ENCODE data around the gene DDAH2.
A peak's percentile ranks its signal among the peaks of the same experiment; 100 is the strongest.

DDAH2 gene

DNA sequence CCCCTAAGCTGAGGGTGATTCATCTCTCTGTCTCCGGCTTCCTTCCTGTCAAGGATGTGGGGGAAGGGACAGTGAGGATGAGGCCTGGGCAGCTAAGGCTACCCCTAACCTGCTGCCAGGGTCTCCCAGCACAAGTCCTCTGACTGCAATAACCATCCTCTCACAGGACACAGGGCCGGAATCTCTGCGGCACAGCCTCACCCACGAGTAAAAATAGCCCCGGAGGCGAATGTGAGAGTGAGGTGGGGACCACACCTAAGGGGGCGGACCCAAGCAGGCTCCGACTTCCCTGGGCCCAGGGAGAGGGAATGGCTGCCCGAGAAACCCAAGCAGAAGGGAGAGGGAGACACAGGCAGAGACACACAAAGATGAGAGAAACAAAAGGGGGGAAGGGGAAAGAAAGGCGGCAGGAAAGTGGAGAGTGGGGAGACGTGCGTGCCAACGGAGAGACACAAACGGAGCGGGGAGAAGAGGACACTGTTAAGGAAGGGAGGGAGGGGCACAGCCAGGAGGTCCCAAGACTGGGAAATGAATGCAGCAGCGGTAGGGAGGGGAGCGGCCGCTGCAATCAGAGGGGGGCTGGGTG is 5.8 kb upstream of the DDAH2 start:
- peak overlapping the region; percentile 96 for H3K27ac ChIP-seq
- no peak for DNase-seq (ENCODE audit: low read depth, low spot score)

DNA sequence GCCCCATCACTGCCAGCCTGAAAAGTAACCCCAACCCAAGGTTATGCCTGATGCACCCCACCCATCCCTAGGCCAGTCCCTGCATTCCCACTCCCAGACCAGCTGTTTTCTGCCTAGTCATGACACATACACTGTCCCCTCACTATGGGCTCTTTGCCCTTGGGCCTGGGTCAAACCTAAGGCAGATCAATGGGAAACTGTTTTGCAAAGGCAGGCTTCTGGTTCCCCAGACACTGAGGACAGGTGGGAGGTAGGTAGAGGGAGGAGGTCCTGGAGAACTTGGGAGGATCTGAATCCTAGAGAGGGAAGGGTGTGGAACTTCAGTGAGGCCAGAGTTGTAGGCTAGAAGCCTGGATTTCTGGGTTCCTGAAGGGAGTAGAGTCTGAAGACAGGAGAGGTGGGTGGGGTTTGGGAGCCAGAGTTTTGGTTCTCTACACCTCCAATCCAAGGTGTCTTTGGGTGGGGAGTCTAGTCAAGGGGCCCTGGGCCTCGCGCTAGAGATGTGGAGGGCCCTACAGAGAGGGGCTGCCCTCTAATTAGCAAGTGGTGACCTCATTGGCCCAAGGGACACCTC is 5.2 kb upstream of the DDAH2 start:
- no peak for DNase-seq (ENCODE audit: low read depth, low spot score)
- H3K27ac ChIP-seq: peak overlapping the region; percentile 96

DNA sequence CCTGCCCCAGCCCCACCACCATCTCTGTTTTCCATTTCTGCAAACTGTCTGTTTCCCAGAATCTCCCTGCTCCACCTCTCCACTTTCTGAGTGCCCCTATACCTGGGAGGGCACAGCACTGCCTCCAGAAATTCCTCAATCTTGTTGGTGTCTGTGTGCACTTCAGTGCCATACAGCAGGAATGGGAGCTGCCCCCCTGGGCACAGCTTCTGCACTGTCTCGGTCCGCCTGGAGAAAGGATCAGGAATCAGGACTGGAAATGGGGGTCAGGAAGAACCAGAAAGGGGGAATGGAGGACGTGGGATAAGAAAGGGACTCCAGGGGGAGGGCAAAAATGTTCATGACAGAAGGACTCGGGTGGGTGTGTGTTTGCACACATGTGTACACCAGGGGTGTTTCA is 4.6 kb upstream of the DDAH2 start:
- peak overlapping the region; percentile 96 for H3K27ac ChIP-seq
- no peak for DNase-seq (ENCODE audit: low read depth, low spot score)

DNA sequence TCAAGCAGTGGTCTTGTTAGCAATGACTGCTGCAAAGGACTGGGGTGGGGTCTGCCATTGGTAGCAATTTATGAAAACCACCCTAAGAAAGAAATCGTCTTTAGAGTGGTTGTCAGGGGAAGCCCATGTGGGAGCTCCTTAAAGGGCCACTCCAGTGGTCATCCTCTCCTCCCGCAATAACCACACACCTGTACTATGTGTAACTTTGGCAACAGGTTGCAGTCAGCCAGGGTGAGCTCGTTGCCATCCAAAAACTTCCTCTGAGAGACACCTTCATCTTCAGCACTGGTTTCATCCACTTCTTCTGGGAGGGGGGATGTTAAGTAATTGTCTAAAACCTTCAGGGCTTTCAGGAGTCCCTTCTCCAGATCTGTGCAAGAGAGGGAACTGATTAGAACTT is 2.9 kb upstream of the DDAH2 start:
- no peak overlapping the region for H3K27ac ChIP-seq
- DNase-seq (ENCODE audit: low read depth, low spot score): no peak

DNA sequence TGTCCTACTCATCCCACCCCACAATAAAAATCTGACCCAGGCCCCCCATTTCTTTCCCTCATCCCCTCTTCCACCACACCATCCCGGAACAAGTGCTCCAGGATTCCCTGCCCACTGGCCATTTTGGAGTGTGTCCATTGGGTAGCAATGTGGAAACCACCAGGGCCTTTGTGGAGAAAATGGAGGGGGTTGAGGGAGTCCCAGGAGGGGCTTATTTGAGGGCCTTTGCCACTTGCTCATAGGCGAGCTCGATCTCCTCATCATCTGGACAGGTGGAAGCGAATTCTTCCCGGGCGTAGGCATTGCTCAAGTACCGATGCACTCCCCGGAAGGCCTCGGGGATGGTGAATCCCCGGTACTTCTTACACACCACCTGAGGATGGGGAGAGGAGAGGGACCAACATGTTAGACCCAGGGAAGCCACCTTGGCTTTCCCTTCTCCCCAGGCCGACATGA is 1.6 kb upstream of the DDAH2 start:
- peak overlapping the region; percentile 67 for H3K27ac ChIP-seq
- DNase-seq (ENCODE audit: low read depth, low spot score): no peak

DNA sequence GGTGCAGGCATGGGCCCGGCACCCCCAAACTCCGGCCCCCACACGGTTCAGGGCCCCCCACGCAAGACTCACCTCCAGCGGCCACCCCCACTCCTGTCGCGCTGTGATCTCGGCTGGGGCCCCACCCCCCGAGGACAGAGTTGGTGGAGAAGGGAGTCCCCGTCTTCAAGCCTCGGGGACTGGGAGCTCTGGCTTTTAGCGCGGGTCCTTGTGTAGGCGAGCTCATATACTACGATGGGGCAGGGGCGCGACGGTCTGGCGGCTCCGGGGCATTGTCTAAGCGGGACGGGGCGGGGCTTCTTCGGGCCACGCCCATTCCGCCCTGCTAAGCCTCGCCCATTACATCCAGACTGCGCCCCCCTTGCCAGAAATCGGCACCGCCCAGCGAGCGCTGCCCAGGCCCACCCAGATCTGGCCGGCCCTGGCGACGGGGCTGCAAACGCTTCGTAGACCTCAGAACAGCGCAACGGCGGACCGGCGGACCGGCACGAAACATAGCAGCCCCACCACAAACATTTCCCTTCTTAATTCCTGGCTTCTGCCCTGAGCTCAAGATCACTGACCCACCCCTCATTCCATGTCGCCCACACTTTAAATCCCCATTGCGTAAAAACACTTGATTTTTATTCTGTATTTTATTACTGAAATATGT is 1.0 kb upstream of the DDAH2 start:
- DNase-seq (ENCODE audit: low read depth, low spot score): no peak
- H3K27ac ChIP-seq: peak overlapping the region; percentile 67

DNA sequence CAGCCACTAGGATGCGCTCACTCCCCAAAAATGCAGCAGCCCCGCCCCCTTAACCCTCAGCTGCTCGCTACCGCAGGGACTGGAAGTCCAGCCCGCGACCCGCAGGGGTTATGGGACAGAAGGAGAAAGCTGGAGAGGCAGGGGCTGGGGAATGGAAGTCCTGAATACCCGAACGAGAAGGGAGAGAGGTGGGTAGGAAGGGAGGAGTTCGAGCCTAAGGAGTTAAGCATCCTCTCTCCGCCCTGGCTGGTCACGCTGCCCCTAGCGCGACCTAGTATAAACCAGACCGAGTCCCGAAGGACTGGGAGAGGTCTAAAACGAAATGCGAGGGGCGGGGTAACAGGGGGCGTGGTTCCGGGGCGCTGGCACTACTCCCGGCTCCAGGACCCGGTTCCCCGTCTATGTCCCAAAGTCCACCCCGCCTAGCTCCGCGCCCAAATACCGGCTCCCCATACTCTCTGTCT is 448 bp upstream of the DDAH2 start:
- no peak for DNase-seq (ENCODE audit: low read depth, low spot score)
- H3K27ac ChIP-seq: peak overlapping the region; percentile 67

DNA sequence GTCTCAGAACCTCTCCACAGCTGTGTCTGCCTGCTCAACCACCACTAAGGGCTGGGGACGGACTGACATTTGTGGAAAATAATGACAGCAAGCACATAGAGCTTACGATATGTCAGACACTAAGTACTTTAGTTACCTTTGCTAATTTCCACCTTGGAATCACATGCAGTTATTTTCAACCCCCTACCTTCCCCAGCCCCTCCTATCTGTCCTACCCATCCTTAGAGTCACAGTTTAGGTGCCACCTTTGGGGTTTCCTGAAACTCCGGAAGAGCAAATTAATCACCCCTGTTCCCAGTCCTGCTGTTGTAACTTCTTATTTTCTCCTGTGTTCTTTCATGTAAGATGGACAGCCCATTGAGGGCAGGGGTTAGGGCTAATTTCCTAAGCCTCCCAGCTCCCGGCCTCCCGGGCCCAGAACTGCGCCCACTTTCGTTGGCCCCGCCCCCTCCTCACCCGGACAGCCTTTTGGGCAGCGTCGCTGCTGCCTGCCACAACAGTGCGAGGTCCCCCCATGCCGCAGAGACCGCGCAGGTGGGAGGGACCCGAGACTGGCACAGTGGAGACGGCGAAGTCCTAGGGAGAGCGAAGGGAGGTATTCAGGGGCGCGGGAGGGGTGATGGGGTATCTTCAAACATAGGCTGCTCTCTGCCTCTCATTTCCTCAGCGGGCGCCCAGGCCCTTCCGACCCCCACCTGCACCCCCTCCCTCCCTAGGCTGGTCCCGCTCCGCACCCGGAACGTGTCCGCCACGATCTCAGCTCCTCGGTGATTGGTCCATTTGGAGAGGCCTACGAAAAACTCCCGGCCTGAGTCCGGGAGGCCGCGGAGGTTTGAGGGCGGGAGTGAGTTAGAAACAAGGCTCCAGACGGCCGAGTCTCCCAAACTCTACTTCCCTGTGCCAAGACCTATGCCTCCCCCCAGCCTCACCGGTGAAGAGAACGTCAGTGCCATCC is 1.1 kb downstream of the DDAH2 start:
- no peak for DNase-seq (ENCODE audit: low read depth, low spot score)
- no peak overlapping the region for H3K27ac ChIP-seq

DNA sequence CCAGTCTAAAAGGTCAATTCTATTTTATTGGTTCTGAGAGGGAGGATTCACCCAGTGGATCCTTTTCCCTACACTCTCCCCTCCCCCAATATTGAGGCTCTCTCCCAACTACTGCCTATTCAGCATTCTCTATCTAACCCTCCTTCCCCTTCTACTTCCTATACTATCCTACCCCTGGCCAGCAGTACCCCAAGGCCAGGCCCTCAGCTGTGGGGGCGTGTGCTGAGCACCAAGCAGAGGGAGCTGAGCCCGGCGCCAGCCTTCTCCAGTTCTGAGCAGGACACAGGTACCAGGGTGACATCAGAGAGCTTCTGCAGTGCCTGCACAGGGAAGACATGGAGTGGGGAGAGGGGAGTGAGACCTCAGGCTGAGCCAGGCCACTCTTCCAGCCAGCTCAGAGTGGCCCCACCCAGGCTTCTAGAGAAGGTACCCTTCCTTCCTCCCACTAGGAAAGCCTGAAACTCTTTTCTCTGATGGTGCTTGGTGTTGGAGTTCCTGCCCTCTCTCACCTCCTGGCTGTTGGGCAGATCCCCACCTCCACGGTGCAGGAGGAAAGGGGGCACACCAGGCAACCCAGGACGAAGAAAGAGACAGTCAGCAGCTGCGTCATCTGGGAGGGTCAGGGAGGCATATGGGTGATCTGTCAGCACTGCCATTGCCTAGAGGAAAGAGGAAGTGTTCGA is 1.9 kb downstream of the DDAH2 start:
- no peak overlapping the region for H3K27ac ChIP-seq
- no peak for DNase-seq (ENCODE audit: low read depth, low spot score)

DNA sequence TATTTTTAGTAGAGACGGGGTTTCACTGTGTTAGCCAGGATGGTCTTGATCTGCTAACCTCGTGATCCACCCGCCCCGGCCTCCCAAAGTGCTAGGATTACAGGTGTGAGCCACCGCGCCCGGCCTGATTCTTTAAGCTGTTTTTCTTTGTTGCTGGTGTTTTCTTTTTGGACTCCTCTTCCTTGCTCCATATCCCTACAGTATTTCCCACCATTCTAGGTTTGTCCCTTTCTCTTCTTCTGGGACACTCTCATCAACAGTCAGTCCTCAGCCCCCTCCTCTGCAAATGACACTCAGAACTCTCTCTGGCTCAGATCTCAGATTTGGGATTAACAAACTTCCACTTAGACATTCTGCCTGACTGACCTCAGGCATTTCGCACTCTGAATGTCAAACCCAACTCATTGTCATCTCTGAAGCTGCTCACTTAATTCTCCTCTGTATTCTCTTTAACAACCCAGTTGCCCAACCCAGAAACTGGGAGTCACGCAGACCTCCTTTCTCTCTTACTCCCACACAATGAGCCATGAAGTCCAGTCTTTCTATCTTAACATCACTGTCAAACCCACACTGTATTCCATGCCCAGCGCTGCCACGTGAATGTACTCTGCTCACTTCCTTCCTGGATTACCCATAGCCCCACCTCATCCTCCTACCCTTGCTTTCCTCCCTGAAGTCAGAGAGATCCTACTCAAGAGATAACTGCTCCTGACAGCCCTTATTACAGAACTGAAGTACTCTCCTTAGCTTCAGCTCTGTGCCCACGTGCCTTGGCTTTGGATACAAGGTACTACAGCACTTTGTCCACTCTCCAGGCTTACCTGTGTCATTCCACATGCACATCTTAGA is 3.4 kb downstream of the DDAH2 start:
- H3K27ac ChIP-seq: no peak overlapping the region
- no peak for DNase-seq (ENCODE audit: low read depth, low spot score)

DNA sequence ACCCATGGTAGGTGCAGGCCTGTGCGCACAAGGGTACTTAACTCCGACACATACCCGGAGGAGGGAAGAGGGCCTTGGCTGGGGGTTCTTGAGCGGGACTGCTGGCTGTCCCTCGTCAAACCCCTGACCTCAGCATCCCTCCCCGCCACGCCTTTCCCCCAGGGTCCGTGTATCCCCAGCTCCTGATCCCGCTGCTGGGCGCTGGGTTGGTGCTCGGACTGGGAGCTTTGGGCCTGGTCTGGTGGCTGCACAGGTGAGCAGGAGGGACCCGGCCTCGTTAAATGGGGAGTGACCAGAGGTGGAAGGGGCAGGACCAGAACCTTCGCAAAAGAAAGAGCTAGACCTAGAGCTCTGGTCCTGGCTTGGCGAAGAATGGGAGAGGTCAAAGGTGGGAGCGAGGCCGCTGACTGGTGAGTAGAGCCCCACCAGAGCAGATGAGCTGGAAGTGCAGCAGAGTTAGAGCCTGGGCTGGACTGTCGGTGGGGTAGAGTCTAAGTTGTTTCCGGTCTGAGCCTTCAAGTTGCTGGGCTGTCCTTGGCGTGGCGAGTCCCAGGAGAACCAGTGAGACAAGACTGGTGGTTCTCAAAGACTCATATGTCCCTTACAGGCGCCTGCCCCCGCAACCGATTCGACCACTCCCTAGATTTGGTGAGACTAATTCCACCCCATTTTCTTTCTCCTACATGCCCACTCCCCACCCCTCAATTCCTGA is 5.0 kb downstream of the DDAH2 start:
- DNase-seq (ENCODE audit: low read depth, low spot score): no peak
- no peak overlapping the region for H3K27ac ChIP-seq

DNA sequence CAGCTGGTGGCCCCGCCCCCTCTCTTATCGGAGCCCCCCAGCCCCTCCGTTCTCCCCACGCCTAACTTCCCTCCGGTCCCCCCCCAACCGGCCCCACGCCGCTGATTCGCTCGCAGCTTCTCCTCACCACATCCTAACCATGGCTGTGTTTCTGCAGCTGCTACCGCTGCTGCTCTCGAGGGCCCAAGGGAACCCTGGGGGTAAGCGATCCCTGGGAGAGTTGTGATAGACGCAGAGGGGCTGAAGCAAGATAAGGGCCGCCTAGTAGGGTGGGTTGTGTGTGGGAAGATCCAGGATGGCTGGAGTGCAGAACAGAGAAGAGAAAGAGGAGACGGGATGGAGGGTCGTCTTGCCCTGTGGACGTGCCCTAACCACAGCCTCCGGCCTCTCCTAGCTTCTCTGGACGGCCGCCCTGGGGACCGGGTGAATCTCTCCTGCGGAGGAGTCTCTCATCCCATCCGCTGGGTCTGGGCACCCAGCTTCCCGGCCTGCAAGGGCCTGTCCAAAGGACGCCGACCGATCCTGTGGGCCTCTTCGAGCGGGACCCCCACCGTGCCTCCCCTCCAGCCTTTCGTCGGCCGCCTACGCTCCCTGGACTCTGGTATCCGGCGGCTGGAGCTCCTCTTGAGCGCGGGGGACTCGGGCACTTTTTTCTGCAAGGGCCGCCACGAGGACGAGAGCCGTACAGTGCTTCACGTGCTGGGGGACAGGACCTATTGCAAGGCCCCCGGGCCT is 5.7 kb downstream of the DDAH2 start, which contains the start of gene MPIG6B:
MPIG6B (plus strand) TSS at position 129 of the 735 bp plus-strand sequence; CDS start at position 140, 11 bp downstream.
- H3K27ac ChIP-seq: no peak within 1 kb of the TSS

DNA sequence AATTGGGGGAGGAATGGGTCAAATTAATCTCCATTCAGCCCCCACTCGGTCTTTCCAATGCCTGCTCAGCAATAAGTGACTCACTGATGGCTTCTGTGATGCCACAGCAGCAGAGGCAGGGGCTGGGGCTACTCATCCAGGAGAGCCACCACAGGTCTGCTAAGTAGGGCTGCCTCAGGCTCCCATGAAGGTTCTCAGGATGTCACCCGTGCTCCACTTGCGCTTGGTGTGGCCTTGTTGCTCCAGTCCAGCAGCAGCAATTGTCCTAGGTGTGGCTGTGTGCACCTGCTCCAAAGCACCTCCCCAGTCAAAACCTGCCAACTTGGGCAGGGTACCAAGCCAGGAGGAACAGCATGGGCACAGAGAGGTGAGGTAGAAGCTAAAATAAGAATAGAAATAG is 6.9 kb downstream of the DDAH2 start:
- DNase-seq (ENCODE audit: low read depth, low spot score): no peak
- H3K27ac ChIP-seq: no peak overlapping the region

More for the DNA sequence above, 5.7 kb downstream of the DDAH2 start, which contains the start of gene MPIG6B:
- no peak for DNase-seq (ENCODE audit: low read depth, low spot score)

DNA sequence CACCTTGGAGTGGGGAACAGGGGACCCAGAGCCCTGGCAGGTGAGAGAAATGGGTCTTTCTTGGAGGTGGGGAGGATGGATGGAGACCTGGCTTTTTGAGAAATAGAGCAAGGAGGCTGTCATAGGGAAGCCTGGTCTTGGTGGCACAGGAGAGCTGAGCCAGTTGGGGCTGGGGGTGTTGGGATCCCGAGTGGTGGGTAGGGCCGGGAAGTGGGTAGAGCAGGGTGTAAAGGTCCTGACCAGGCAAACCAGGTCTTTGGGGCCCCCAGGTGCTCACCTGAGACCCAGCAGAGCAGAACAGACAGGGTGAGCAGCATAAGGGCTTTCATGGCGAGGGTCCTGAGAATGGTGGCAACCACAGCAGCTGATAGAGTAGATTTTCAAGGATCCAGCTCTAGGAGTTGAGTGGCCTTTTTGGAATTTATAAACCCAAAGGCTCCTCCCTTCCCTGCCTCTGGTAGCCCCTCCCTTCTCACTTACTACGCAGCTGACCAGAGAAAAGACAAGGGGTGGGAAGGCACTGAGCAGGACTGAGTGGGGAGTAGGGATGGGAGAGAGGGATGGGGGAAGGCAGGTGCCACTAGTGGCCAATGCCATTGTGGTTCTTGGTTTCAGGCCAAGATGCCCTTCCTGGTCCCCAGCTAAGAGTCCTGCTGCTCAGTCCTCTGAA is 7.6 kb downstream of the DDAH2 start, which contains the start of gene LY6G6C:
LY6G6C (minus strand) TSS at position 396 of the 670 bp plus-strand sequence; CDS start at position 329, 67 bp downstream.
- H3K27ac ChIP-seq: peak within 1 kb of the TSS; percentile 68
- no peak for DNase-seq (ENCODE audit: low read depth, low spot score)

DNA sequence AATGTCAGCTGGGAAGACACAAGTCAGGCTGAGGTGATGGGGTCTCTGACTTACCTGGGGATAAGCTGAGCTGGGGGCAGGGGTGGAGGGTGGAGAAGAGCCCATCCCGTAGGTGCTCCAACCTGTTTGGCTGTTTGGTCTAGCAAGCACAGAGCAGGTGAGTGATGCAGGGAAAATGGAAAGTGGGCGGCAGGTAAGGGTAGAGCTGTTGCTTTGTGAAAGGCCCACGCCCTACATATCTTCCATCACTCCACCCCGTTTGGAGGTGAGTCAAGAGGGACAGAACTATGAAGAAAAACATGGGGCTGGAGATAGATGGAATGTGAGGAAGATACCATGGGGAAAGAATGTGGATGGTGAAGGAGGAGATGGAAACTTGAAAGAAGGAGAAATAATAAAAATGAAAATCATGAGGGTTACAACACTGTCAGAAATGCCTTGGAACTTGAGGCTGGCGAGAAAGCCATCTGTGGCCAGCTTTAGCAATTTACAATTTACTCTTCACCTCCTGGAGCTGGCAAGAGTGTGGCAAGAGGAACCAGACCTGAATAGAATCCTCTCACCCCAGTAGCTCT is 8.8 kb downstream of the DDAH2 start:
- peak overlapping the region; percentile 68 for H3K27ac ChIP-seq
- no peak for DNase-seq (ENCODE audit: low read depth, low spot score)

DNA sequence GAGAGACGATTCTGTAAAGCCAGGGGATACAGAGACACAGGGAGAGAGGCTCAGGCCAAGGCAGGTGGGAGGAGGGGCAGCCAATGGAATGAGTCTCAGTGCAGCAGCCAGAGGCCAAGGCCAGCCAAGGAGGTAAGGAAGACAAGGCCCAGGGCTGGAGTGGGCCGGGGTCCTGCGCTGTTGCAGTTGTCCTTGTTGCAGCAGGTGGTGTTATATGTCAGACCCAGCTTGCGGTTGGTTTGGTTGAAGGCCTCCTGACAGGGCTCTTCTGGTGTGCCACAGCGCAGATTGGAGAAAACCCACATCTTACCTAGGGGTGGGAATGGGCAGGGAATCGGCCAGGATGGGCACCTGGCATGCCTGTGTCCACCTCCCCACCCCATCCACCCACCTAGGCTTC is 10.1 kb downstream of the DDAH2 start:
- no peak for DNase-seq (ENCODE audit: low read depth, low spot score)
- H3K27ac ChIP-seq: peak overlapping the region; percentile 68

DNA sequence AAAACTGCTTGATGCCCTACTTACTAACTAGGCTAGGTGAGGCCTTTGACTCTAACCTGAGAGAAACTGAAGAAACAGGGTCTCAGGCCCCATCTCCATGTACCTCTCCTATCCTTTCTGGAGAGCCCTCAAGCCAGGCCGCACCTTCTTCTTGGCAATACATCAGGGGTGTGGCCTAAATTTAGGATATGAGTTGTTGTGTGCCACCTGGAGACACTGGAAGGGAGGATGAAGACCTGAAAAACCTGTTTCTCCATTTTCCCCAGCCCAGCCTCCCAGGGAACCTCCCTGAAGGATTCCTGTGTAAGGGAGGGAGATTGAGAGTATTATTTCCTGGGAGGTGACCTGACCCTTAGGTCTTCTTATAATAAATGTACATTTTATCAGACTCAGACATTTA is 10.8 kb downstream of the DDAH2 start:
- no peak for DNase-seq (ENCODE audit: low read depth, low spot score)
- peak overlapping the region; percentile 68 for H3K27ac ChIP-seq

Data from epithelial cell of prostate (primary cell).